Measurements from ENCODE around the gene IL26.

Gene IL26

GRCh38 chr12:68225576-68226476 is at the start of gene IL26:
Gene IL26 (minus strand): TSS chr12:68225810. CDS start chr12:68225756, 54 bp downstream.
- TF ChIP-seq HDGF (IDR thresholded peaks at IDR 0.05; ENCODE audit: borderline replicate concordance) (no peak), SUZ12 (IDR thresholded peaks at IDR 0.05) (no peak), BHLHE40 (IDR thresholded peaks at IDR 0.05; ENCODE audit: borderline replicate concordance) (no peak), NFRKB (IDR thresholded peaks at IDR 0.05) (no peak), SP1 (IDR thresholded peaks at IDR 0.05) (no peak)
- ChIA-PET CTCF (no interaction called here), POLR2A (no interaction called here)
- DNase-seq (ENCODE audit: extremely low spot score) = no peak

DNA sequence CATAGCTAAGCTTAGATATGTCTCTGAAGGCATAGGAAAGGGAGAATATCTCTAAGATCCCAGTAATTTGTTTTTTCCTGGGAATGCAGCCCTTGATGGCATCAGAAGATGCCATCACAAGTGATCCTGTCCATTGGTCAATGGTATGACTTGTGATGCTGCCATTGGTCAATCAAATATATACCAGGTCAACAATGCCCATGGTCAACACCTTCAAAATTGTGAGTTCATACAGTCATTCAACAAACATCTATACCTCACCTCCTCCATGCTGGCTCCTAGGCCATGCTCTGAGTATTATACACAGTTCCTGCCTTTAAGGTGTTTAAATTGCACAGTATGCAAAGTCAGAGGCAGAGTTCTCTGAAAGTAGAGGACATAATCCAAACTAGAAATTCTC is 47.1 kb upstream of the IL26 start:
- CTCF ChIA-PET = interaction anchor here (0.6 kb wide), 1 partner anchor 45 kb away, joined by 4 read pairs; no protein-coding TSS in a partner anchor

GRCh38 chr12:68271346-68271745 is 45.7 kb upstream of the IL26 start:
- no peak for DNase-seq (ENCODE audit: extremely low spot score)
- ChIA-PET POLR2A (no interaction called here), CTCF (no interaction called here)
- no peak for TF ChIP-seq HDGF (IDR thresholded peaks at IDR 0.05; ENCODE audit: borderline replicate concordance)
- TF ChIP-seq ELF4 (IDR thresholded peaks at IDR 0.05) = no peak
- TF ChIP-seq TARDBP (IDR thresholded peaks at IDR 0.05) = no peak
- no peak for TF ChIP-seq ARNT (IDR thresholded peaks at IDR 0.05)
- no peak for TF ChIP-seq PKNOX1 (IDR thresholded peaks at IDR 0.05)
- TF ChIP-seq FOXA1 (IDR thresholded peaks at IDR 0.05) = no peak
- no peak for TF ChIP-seq BHLHE40 (IDR thresholded peaks at IDR 0.05; ENCODE audit: borderline replicate concordance)
- no peak for TF ChIP-seq FOXK2 (IDR thresholded peaks at IDR 0.05)
- TF ChIP-seq SUZ12 (IDR thresholded peaks at IDR 0.05) = no peak
- TF ChIP-seq FOXM1 (IDR thresholded peaks at IDR 0.05; ENCODE audit: borderline replicate concordance) = no peak
- no peak for TF ChIP-seq L3MBTL2 (conservative IDR thresholded peaks at IDR 0.05)
- no peak for TF ChIP-seq ZNF384 (IDR thresholded peaks at IDR 0.05)
- no peak for TF ChIP-seq SP1 (IDR thresholded peaks at IDR 0.05)
- TF ChIP-seq CTBP1 (IDR thresholded peaks at IDR 0.05; ENCODE audit: borderline replicate concordance) = no peak
- no peak for TF ChIP-seq LEF1 (IDR thresholded peaks at IDR 0.05; ENCODE audit: borderline replicate concordance)

More for the DNA sequence above, 47.1 kb upstream of the IL26 start:
- POLR2A ChIA-PET = no interaction called here
- DNase-seq (ENCODE audit: extremely low spot score) = no peak
- TF ChIP-seq FOXA1 (IDR thresholded peaks at IDR 0.05) (no peak), FOXK2 (IDR thresholded peaks at IDR 0.05) (no peak), SUZ12 (IDR thresholded peaks at IDR 0.05) (no peak), PKNOX1 (IDR thresholded peaks at IDR 0.05) (no peak), CTBP1 (IDR thresholded peaks at IDR 0.05; ENCODE audit: borderline replicate concordance) (no peak), LEF1 (IDR thresholded peaks at IDR 0.05; ENCODE audit: borderline replicate concordance) (no peak), ELF4 (IDR thresholded peaks at IDR 0.05) (no peak), L3MBTL2 (conservative IDR thresholded peaks at IDR 0.05) (no peak), SP1 (IDR thresholded peaks at IDR 0.05) (no peak), BHLHE40 (IDR thresholded peaks at IDR 0.05; ENCODE audit: borderline replicate concordance) (no peak), HDGF (IDR thresholded peaks at IDR 0.05; ENCODE audit: borderline replicate concordance) (no peak), FOXM1 (IDR thresholded peaks at IDR 0.05; ENCODE audit: borderline replicate concordance) (no peak), TARDBP (IDR thresholded peaks at IDR 0.05) (no peak), ZNF384 (IDR thresholded peaks at IDR 0.05) (no peak), NFRKB (IDR thresholded peaks at IDR 0.05) (no peak), ARNT (IDR thresholded peaks at IDR 0.05) (no peak)

GRCh38 chr12:68270358-68270757 is 44.7 kb upstream of the IL26 start:
- POLR2A ChIA-PET = no interaction called here
- TF ChIP-seq HDGF (IDR thresholded peaks at IDR 0.05; ENCODE audit: borderline replicate concordance) (no peak), NFRKB (IDR thresholded peaks at IDR 0.05) (no peak), CTBP1 (IDR thresholded peaks at IDR 0.05; ENCODE audit: borderline replicate concordance) (no peak), SUZ12 (IDR thresholded peaks at IDR 0.05) (no peak), PKNOX1 (IDR thresholded peaks at IDR 0.05) (no peak), FOXK2 (IDR thresholded peaks at IDR 0.05) (no peak), FOXM1 (IDR thresholded peaks at IDR 0.05; ENCODE audit: borderline replicate concordance) (no peak), ZNF384 (IDR thresholded peaks at IDR 0.05) (no peak)
- CTCF ChIA-PET = no interaction called here
- DNase-seq (ENCODE audit: extremely low spot score) = no peak

DNA sequence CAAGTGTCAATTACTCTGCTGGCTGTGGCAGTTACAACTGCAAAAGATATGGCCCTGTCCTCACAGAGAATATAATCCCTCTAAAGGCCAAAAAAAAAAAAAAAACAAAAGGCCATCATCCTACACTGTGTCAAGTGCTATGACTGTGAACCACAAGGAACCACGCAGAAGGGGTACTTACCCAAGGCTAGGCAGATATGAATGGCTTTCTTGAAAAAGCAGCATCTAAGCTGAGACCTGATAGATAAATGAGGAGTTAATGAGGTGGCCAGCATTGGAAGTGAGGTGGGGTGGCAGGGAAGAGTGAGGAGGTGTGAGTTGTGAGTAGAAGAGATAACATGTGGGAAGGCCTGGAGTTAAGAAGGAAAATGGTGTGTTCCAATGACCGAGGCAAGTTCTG is 44.2 kb upstream of the IL26 start:
- CTCF ChIA-PET = no interaction called here
- DNase-seq (ENCODE audit: extremely low spot score) = no peak
- POLR2A ChIA-PET = no interaction called here
- no peak for TF ChIP-seq FOXK2 (IDR thresholded peaks at IDR 0.05)
- no peak for TF ChIP-seq TARDBP (IDR thresholded peaks at IDR 0.05)
- TF ChIP-seq ELF4 (IDR thresholded peaks at IDR 0.05) = no peak

- POLR2A ChIA-PET = no interaction called here
- TF ChIP-seq FOXK2 (IDR thresholded peaks at IDR 0.05) (no peak), FOXA1 (IDR thresholded peaks at IDR 0.05) (no peak), CTBP1 (IDR thresholded peaks at IDR 0.05; ENCODE audit: borderline replicate concordance) (no peak), FOXM1 (IDR thresholded peaks at IDR 0.05; ENCODE audit: borderline replicate concordance) (no peak), ZNF384 (IDR thresholded peaks at IDR 0.05) (no peak), L3MBTL2 (conservative IDR thresholded peaks at IDR 0.05) (no peak), HDGF (IDR thresholded peaks at IDR 0.05; ENCODE audit: borderline replicate concordance) (no peak), ELF4 (IDR thresholded peaks at IDR 0.05) (no peak), NFRKB (IDR thresholded peaks at IDR 0.05) (no peak), LEF1 (IDR thresholded peaks at IDR 0.05; ENCODE audit: borderline replicate concordance) (no peak), PKNOX1 (IDR thresholded peaks at IDR 0.05) (no peak), TARDBP (IDR thresholded peaks at IDR 0.05) (no peak), SUZ12 (IDR thresholded peaks at IDR 0.05) (no peak), BHLHE40 (IDR thresholded peaks at IDR 0.05; ENCODE audit: borderline replicate concordance) (no peak)
- CTCF ChIA-PET = no interaction called here
- no peak for DNase-seq (ENCODE audit: extremely low spot score)
Observed at GRCh38 chr12:68268967-68269366, 43.4 kb upstream of the IL26 start.

All from HEK293T (cell line).